ENCODE data around the gene ZBTB42.

- TF ChIP-seq, protein P1, sequence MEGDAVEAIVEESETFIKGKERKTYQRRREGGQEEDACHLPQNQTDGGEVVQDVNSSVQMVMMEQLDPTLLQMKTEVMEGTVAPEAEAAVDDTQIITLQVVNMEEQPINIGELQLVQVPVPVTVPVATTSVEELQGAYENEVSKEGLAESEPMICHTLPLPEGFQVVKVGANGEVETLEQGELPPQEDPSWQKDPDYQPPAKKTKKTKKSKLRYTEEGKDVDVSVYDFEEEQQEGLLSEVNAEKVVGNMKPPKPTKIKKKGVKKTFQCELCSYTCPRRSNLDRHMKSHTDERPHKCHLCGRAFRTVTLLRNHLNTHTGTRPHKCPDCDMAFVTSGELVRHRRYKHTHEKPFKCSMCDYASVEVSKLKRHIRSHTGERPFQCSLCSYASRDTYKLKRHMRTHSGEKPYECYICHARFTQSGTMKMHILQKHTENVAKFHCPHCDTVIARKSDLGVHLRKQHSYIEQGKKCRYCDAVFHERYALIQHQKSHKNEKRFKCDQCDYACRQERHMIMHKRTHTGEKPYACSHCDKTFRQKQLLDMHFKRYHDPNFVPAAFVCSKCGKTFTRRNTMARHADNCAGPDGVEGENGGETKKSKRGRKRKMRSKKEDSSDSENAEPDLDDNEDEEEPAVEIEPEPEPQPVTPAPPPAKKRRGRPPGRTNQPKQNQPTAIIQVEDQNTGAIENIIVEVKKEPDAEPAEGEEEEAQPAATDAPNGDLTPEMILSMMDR (IDR thresholded peaks at IDR 0.05), result no peak
- TF ChIP-seq POLR2AphosphoS5 (IDR thresholded peaks at IDR 0.05; ENCODE audit: low read depth, low read length) (no peak), TCF7L2 (IDR thresholded peaks at IDR 0.05; ENCODE audit: low read depth, low read length) (no peak), SIN3A (IDR thresholded peaks at IDR 0.05; ENCODE audit: borderline replicate concordance, insufficient read depth, low read depth, low read length) (no peak)
- TF ChIP-seq, protein P2, sequence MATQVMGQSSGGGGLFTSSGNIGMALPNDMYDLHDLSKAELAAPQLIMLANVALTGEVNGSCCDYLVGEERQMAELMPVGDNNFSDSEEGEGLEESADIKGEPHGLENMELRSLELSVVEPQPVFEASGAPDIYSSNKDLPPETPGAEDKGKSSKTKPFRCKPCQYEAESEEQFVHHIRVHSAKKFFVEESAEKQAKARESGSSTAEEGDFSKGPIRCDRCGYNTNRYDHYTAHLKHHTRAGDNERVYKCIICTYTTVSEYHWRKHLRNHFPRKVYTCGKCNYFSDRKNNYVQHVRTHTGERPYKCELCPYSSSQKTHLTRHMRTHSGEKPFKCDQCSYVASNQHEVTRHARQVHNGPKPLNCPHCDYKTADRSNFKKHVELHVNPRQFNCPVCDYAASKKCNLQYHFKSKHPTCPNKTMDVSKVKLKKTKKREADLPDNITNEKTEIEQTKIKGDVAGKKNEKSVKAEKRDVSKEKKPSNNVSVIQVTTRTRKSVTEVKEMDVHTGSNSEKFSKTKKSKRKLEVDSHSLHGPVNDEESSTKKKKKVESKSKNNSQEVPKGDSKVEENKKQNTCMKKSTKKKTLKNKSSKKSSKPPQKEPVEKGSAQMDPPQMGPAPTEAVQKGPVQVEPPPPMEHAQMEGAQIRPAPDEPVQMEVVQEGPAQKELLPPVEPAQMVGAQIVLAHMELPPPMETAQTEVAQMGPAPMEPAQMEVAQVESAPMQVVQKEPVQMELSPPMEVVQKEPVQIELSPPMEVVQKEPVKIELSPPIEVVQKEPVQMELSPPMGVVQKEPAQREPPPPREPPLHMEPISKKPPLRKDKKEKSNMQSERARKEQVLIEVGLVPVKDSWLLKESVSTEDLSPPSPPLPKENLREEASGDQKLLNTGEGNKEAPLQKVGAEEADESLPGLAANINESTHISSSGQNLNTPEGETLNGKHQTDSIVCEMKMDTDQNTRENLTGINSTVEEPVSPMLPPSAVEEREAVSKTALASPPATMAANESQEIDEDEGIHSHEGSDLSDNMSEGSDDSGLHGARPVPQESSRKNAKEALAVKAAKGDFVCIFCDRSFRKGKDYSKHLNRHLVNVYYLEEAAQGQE (IDR thresholded peaks at IDR 0.05; ENCODE audit: insufficient read depth in 1 of 2, low read depth in 2 of 2, low read length in 1 of 2), result no peak
These were observed 42.1 kb downstream of the ZBTB42 start for GRCh38 chr14:104843006-104843405.
